ENCODE results near the gene RNU6-9.
A peak's percentile ranks its signal among the peaks of the same experiment; 100 is the strongest.

RNU6-9 gene

DNA sequence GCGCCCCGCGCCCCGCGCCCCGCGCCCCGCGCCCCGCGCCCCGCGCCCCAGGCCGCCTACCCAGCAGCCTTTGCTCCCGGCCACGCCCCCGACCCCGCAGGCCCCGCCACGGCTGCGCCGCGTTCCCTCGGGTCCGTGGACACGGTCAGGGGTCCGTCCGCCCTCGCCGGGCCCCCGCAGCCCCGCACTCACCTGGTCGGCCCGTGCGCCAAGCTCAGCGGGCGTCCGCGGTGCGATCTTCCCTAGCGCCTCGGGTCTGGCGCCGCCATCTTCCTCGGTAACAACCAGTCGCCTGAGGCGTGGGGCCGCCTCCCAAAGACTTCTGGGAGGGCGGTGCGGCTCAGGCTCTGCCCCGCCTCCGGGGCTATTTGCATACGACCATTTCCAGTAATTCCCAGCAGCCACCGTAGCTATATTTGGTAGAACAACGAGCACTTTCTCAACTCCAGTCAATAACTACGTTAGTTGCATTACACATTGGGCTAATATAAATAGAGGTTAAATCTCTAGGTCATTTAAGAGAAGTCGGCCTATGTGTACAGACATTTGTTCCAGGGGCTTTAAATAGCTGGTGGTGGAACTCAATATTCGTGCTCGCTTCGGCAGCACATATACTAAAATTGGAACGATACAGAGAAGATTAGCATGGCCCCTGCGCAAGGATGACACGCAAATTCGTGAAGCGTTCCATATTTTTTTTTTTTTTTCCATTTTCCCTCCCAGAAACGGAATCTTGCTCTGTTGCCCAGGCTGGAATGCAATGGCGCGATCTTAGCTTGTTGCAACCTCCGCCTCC is at the start of gene RNU6-9, which contains the start of gene MED16:
Gene RNU6-9 (plus strand): TSS at position 591 of the 796 bp plus-strand sequence.
Gene MED16 (minus strand): TSS at position 294 of the 796 bp plus-strand sequence. CDS start 2,056 bp downstream, outside the sequence.
- Histone ChIP-seq H3K4me1 (no peaks in the 10 kb centered on the region), H3K4me3 (ENCODE audit: low read depth, low read length) (peak within 1 kb of the TSS; percentile 92), H3K9ac (peak within 1 kb of the TSS; percentile 83), H3K79me2 (peaks cover 5% of the 10 kb centered on the region), H3K9me3 (ENCODE audit: control insufficient read depth, low read length) (no peaks in the 10 kb centered on the region), H3K27me3 (ENCODE audit: control insufficient read depth, insufficient read depth, low read length) (no peaks in the 10 kb centered on the region), H3K36me3 (ENCODE audit: control insufficient read depth, insufficient read depth, low read length) (no peaks in the 10 kb centered on the region), H3K4me2 (ENCODE audit: low read length) (peak within 1 kb of the TSS; percentile 92), H3K27ac (peak within 1 kb of the TSS; percentile 96), H2AFZ (peak within 1 kb of the TSS; percentile 97)
- TF ChIP-seq, protein P1, sequence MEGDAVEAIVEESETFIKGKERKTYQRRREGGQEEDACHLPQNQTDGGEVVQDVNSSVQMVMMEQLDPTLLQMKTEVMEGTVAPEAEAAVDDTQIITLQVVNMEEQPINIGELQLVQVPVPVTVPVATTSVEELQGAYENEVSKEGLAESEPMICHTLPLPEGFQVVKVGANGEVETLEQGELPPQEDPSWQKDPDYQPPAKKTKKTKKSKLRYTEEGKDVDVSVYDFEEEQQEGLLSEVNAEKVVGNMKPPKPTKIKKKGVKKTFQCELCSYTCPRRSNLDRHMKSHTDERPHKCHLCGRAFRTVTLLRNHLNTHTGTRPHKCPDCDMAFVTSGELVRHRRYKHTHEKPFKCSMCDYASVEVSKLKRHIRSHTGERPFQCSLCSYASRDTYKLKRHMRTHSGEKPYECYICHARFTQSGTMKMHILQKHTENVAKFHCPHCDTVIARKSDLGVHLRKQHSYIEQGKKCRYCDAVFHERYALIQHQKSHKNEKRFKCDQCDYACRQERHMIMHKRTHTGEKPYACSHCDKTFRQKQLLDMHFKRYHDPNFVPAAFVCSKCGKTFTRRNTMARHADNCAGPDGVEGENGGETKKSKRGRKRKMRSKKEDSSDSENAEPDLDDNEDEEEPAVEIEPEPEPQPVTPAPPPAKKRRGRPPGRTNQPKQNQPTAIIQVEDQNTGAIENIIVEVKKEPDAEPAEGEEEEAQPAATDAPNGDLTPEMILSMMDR (IDR thresholded peaks at IDR 0.05) = no peak

DNA sequence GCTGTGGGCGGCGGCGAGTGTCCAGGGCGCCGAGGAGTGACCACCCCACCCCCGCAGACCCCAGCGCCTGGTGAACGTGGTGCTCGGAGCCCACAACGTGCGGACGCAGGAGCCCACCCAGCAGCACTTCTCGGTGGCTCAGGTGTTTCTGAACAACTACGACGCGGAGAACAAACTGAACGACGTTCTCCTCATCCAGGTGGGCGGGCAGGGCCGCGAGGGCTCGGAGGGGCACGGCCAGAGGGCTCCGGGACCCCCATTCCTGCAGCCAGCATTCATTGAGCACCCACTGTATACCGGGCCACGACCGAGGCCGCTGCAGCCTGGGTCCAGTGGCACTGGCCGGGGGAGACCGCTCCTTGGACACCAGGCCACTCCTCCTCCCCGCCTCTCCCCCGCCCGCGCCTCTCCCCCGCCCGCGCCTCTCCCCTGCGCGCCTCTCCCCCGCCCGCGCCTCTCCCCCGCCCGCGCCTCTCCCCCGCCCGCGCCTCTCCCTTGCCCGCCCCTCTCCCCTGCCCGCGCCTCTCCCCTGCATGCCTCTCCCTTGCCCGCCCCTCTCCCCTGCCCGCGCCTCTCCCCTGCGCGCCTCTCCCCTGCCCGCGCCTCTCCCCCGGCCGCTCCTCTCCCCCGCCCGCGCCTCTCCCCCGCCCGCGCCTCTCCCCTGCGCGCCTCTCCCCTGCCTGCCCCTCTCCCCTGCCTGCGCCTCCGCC is 49.3 kb upstream of the RNU6-9 start:
- Histone ChIP-seq H3K27me3 (ENCODE audit: control insufficient read depth, insufficient read depth, low read length) (no peaks in the 10 kb centered on the region), H3K27ac (no peak overlapping the region), H3K4me1 (peaks cover 7% of the 10 kb centered on the region), H3K9me3 (ENCODE audit: control insufficient read depth, low read length) (no peaks in the 10 kb centered on the region), H2AFZ (peak overlapping the region; percentile 34), H3K4me3 (ENCODE audit: low read depth, low read length) (peak overlapping the region; percentile 14), H3K9ac (no peak overlapping the region), H3K4me2 (ENCODE audit: low read length) (peak overlapping the region; percentile 66), H3K79me2 (no peaks in the 10 kb centered on the region), H3K36me3 (ENCODE audit: control insufficient read depth, insufficient read depth, low read length) (no peaks in the 10 kb centered on the region)
- TF ChIP-seq, protein P1 (IDR thresholded peaks at IDR 0.05) = no peak

DNA sequence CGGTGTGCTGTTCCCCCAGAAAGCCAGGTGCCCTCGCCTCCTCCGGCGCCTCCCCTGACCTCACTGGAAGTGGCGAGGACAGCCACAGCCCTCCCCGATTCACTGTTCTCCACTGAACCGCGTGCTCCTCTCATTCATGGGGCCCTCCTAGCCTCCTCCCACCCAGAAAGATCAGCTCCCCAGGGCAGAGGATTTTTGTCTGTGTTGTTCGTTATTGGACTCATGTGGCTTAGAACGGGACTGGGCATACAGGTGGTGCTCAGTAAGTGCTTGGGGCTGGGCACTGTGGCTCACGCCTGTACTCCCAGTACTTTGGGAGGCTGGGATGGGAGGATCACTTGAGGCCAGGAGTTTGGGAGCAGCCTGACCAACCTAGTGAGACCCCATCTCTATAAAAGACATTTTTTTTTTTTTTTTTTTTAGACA is 48.7 kb upstream of the RNU6-9 start:
- H3K4me2 ChIP-seq (ENCODE audit: low read length) = no peak overlapping the region
- TF ChIP-seq, protein P1 (IDR thresholded peaks at IDR 0.05) = no peak
- H3K79me2 ChIP-seq = no peaks in the 10 kb centered on the region
- H3K9me3 ChIP-seq (ENCODE audit: control insufficient read depth, low read length) = no peaks in the 10 kb centered on the region
- no peak overlapping the region for H2AFZ ChIP-seq
- H3K27me3 ChIP-seq (ENCODE audit: control insufficient read depth, insufficient read depth, low read length) = no peaks in the 10 kb centered on the region
- peaks cover 7% of the 10 kb centered on the region for H3K4me1 ChIP-seq
- no peak overlapping the region for H3K4me3 ChIP-seq (ENCODE audit: low read depth, low read length)
- H3K36me3 ChIP-seq (ENCODE audit: control insufficient read depth, insufficient read depth, low read length) = no peaks in the 10 kb centered on the region
- H3K9ac ChIP-seq = no peak overlapping the region
- H3K27ac ChIP-seq = no peak overlapping the region

DNA sequence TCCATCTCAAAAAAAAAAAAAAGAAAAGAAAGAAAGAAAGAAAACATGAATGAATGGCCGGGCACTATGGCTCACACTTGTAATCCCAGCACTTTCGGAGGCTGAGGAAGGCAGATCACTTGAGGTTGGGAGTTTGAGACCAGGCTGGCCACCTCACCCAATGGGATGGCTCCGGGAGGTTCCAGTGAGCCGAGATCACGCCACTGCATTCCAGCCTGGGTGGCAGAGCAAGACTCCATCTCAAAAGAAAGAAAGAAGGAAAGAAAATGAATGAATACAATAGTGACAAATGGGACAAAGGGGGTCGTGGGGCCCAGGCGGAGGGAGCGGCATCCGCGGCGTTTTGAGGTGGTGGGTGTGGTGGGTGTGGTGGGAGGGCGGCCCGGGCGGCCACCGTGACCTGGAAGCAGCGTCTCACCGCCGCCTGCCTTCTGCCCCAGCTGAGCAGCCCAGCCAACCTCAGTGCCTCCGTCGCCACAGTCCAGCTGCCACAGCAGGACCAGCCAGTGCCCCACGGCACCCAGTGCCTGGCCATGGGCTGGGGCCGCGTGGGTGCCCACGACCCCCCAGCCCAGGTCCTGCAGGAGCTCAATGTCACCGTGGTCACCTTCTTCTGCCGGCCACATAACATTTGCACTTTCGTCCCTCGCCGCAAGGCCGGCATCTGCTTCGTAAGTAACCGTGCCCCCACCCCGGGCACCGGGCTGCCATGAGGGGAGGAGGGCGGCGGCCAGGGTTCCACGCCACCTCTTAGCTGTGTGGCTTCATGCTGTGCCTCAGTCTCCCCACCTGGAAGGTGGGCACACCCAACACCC is 47.4 kb upstream of the RNU6-9 start:
- Histone ChIP-seq H3K4me1 (peaks cover 12% of the 10 kb centered on the region), H2AFZ (no peak overlapping the region), H3K9ac (no peak overlapping the region), H3K36me3 (ENCODE audit: control insufficient read depth, insufficient read depth, low read length) (no peaks in the 10 kb centered on the region), H3K4me2 (ENCODE audit: low read length) (no peak overlapping the region), H3K9me3 (ENCODE audit: control insufficient read depth, low read length) (no peaks in the 10 kb centered on the region), H3K4me3 (ENCODE audit: low read depth, low read length) (no peak overlapping the region), H3K27ac (no peak overlapping the region), H3K79me2 (no peaks in the 10 kb centered on the region), H3K27me3 (ENCODE audit: control insufficient read depth, insufficient read depth, low read length) (no peaks in the 10 kb centered on the region)
- TF ChIP-seq, protein P1 (IDR thresholded peaks at IDR 0.05) = no peak
